AG09309 (cell line): Measurements from ENCODE around the gene APOC4.
"Not testable (repeated sequence)": the region's sequence is repeated elsewhere in the genome, so short reads cannot be mapped to it uniquely, and the experiment has no call there.

Source experiments
- DNase-seq: peaks from one replicate; pipeline ENCODE4 v3.0.0-alpha.2; 2010; ENCODE audit warnings: low read depth
- H3K4me3 ChIP-seq: 2 replicates; pipeline ENCODE4 v1.5.1; 2011; ENCODE audit warnings: mild to moderate bottlenecking, low read depth, low read length, moderate library complexity; ENCODE audit not compliant: control insufficient read depth
- CTCF ChIP-seq: IDR thresholded peaks from 2 replicates; pipeline ENCODE4 v1.5.1; 2011; ENCODE audit warnings: mild to moderate bottlenecking, low read depth, low read length, inconsistent platforms; ENCODE audit not compliant: insufficient read depth, control insufficient read depth; ENCODE audit errors: missing control alignments

The APOC4 gene

GRCh38 chr19:44924243-44924725, 17.8 kb upstream of the APOC4 start:
- no peak for TF ChIP-seq CTCF
- H3K4me3 ChIP-seq = no peak overlapping the region
- no peak for DNase-seq

- TF ChIP-seq CTCF = no peak
- DNase-seq = peak; percentile 29
Observed at GRCh38 chr19:44925114-44925891, 16.7 kb upstream of the APOC4 start.

GRCh38 chr19:44926245-44927077, 15.6 kb upstream of the APOC4 start:
- not testable (repeated sequence) for DNase-seq
- peak overlapping the region; percentile 25 for H3K4me3 ChIP-seq

More at GRCh38 chr19:44925114-44925891, 16.7 kb upstream of the APOC4 start:
- H3K4me3 ChIP-seq = no peak overlapping the region

GRCh38 chr19:44927746-44928145, 14.3 kb upstream of the APOC4 start:
- TF ChIP-seq CTCF = no peak
- DNase-seq = no peak
- no peak overlapping the region for H3K4me3 ChIP-seq

- no peak for DNase-seq
- TF ChIP-seq CTCF = no peak
- no peak overlapping the region for H3K4me3 ChIP-seq
Observed at GRCh38 chr19:44930088-44930487, 11.9 kb upstream of the APOC4 start.

GRCh38 chr19:44931541-44931940, 10.5 kb upstream of the APOC4 start:
- no peak for TF ChIP-seq CTCF
- no peak overlapping the region for H3K4me3 ChIP-seq
- no peak for DNase-seq

- TF ChIP-seq CTCF = no peak
- no peak for DNase-seq
- H3K4me3 ChIP-seq = no peak overlapping the region
Observed at GRCh38 chr19:44939668-44940067, 2.4 kb upstream of the APOC4 start.
